HepG2 (cell line): Measurements from ENCODE around the gene PRSS33. TPM values are rescaled to one million over a fixed set of nuclear protein-coding genes. Genes with fewer than 3 reads are reported as not detected.

ENCODE experiments used
- ATF4 ChIP-seq, 2 experiments: fragments of 450-650 bp in 1 of 2; sonication (generic) in 1 of 2; formaldehyde crosslinking; IDR thresholded peaks; 2 replicates each; pipeline versions ENCODE4 v1.5.0 to v1.8.0; 2020 to 2022; ENCODE audit warnings: mild to moderate bottlenecking in 1 of 2, missing genetic modification reagents in 1 of 2
- KLF13 ChIP-seq: sonication (generic); formaldehyde crosslinking; IDR thresholded peaks from 2 replicates; pipeline ENCODE4 v1.4.0; 2020; ENCODE audit warnings: mild to moderate bottlenecking, missing genetic modification reagents
- MAZ ChIP-seq, 2 experiments: sonication (generic) in 1 of 2; formaldehyde crosslinking in 1 of 2; IDR thresholded peaks; 2 replicates each; pipeline versions ENCODE4 v1.5.0 to v1.6.1; 2012 to 2020; ENCODE audit warnings: low read depth in 2 of 2, mild to moderate bottlenecking in 2 of 2, borderline replicate concordance in 1 of 2, improper control_type of control experiment in 1 of 2, low read length in 1 of 2, missing genetic modification reagents in 1 of 2, moderate library complexity in 1 of 2
- NFRKB ChIP-seq: fragments of 450-650 bp; IDR thresholded peaks from 2 replicates; pipeline ENCODE4 v1.6.1; 2017
- REXO4 ChIP-seq: sonication (generic); formaldehyde crosslinking; IDR thresholded peaks from 2 replicates; pipeline ENCODE4 v1.8.0; 2022; ENCODE audit warnings: missing genetic modification reagents, mild to moderate bottlenecking, borderline replicate concordance
- RFXAP ChIP-seq: sonication (generic); formaldehyde crosslinking; IDR thresholded peaks from 2 replicates; pipeline ENCODE4 v1.4.0; 2020; ENCODE audit warnings: missing genetic modification reagents, borderline replicate concordance
- ZNF10 ChIP-seq: sonication (generic); formaldehyde crosslinking; IDR thresholded peaks from 2 replicates; pipeline ENCODE4 v1.4.0; 2020; ENCODE audit warnings: mild to moderate bottlenecking, low read depth, missing genetic modification reagents, borderline replicate concordance
- ZNF644 ChIP-seq: IDR thresholded peaks from 2 replicates; pipeline ENCODE4 v1.6.1; 2016; ENCODE audit warnings: low read depth
- ZNF775 ChIP-seq: sonication (generic); formaldehyde crosslinking; IDR thresholded peaks from 2 replicates; pipeline ENCODE4 v1.4.0; 2020; ENCODE audit warnings: missing genetic modification reagents, mild to moderate bottlenecking, moderate library complexity, borderline replicate concordance
- polyA plus RNA-seq, 8 experiments: library from polyadenylated mRNA; depleted of rRNA in 3 of 8; stranded (reverse) in 7 of 8; unstranded in 1 of 8; fragments of >200 nt; fragmentation: Illumina TruSeq in 4 of 8; extraction: Trizol in 4 of 8; gene quantifications; 2 replicates each; pipeline versions ENCODE4 v1.2.1 to v1.2.3, GENCODE V29; 2011 to 2016; ENCODE audit warnings: low read depth in 4 of 8, missing spikeins in 1 of 8, mixed read lengths in 1 of 8; ENCODE audit not compliant: insufficient read depth in 1 of 8
- total RNA-seq, 5 experiments: library from RNA; depleted of rRNA; stranded (reverse); fragments of >200 nt; fragmentation: Illumina TruSeq; extraction: Trizol; gene quantifications; 2 replicates each; pipeline ENCODE4 v1.2.3, GENCODE V29; 2016; ENCODE audit warnings: low read depth in 1 of 5
- TF ChIP-seq, protein P1 (sequence below): IDR thresholded peaks from 2 replicates; pipeline ENCODE4 v1.6.1; 2016; ENCODE audit warnings: low read depth
- TF ChIP-seq, protein P2 (sequence below): fragments of 450-650 bp; IDR thresholded peaks from 2 replicates; pipeline ENCODE4 v1.6.1; 2017
- TF ChIP-seq, protein P3 (sequence below): sonication (generic); formaldehyde crosslinking; conservative IDR thresholded peaks from 2 replicates; pipeline ENCODE4 v1.4.0; 2020; ENCODE audit warnings: mild to moderate bottlenecking, missing genetic modification reagents, moderate library complexity

PRSS33 gene
- total and polyA plus RNA-seq, 2 of the 13 experiments (the other 11 are each of a cell fraction or from before 2014, with no cell fraction given) = not detected

DNA sequence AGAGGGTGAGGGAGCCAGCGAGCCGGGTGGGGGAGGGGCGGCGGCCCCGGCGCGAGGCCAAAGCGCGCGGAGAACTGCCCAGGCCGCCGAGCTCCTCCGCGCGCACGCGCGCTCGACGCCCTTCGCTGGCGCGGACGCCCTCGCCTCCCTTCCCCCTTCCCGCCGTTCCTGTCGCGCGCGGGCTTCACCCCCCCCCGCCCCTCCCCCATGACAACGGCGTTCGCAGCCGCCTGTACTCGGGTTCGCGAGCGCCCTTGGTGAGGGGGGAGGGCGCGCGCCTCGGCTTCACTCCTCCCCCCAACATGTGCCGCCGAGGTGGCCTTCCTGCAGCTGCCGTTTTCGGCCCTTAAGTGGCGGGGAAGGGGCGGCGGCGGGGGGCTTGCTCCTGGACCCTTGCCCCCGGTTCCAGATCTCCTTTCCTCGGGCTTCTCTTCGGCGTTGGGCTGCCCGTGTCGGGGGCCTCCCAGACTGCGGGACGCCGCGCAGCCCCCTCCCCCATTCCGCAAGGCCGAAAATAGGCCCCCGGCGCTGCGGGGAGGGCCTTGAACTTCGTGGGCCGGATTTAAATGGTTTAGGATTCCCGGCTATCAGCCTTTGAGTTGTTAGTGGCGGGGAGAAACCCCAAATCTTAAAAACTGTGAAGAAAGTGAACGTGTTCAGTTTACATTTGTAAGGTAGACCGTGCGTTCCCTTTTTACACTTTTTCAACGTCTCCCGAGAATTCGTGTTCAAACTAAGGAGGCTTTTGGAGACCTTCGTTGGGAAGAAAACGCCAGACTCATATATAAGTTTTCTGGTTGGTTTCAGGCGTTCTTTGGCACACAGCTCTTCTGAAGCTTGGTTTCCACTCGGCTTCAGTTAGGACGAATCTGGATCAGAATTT is 34.3 kb downstream of the PRSS33 start (continued):
- TF ChIP-seq RFXAP (CRISPR knock-in tag) (no peak), ZNF775 (CRISPR knock-in tag) (no peak), NFRKB (no peak), ZNF644 (no peak), REXO4 (CRISPR knock-in tag) (0 out of 2 replicates have a peak, but pooled peaks have one; percentile 15), ZNF10 (CRISPR knock-in tag) (no peak), MAZ (IDR thresholded peaks at IDR 0.05; ENCODE audit: borderline replicate concordance, low read depth, low read length) (peak; percentile 28; the same call in 1 of the 2 replicates), MAZ (CRISPR knock-in tag; IDR thresholded peaks at IDR 0.05; ENCODE audit: low read depth) (peak; percentile 6; the same call in 1 of the 2 replicates), ATF4 (CRISPR knock-in tag; IDR thresholded peaks at IDR 0.05) (no peak), KLF13 (CRISPR knock-in tag) (no peak)
- TF ChIP-seq, protein P1, sequence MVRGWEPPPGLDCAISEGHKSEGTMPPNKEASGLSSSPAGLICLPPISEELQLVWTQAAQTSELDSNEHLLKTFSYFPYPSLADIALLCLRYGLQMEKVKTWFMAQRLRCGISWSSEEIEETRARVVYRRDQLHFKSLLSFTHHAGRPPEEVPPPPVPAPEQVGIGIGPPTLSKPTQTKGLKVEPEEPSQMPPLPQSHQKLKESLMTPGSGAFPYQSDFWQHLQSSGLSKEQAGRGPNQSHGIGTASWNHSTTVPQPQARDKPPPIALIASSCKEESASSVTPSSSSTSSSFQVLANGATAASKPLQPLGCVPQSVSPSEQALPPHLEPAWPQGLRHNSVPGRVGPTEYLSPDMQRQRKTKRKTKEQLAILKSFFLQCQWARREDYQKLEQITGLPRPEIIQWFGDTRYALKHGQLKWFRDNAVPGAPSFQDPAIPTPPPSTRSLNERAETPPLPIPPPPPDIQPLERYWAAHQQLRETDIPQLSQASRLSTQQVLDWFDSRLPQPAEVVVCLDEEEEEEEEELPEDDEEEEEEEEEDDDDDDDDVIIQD (CRISPR knock-in tag) = no peak
- TF ChIP-seq, protein P2, sequence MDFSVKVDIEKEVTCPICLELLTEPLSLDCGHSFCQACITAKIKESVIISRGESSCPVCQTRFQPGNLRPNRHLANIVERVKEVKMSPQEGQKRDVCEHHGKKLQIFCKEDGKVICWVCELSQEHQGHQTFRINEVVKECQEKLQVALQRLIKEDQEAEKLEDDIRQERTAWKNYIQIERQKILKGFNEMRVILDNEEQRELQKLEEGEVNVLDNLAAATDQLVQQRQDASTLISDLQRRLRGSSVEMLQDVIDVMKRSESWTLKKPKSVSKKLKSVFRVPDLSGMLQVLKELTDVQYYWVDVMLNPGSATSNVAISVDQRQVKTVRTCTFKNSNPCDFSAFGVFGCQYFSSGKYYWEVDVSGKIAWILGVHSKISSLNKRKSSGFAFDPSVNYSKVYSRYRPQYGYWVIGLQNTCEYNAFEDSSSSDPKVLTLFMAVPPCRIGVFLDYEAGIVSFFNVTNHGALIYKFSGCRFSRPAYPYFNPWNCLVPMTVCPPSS = no peak
- TF ChIP-seq, protein P3, sequence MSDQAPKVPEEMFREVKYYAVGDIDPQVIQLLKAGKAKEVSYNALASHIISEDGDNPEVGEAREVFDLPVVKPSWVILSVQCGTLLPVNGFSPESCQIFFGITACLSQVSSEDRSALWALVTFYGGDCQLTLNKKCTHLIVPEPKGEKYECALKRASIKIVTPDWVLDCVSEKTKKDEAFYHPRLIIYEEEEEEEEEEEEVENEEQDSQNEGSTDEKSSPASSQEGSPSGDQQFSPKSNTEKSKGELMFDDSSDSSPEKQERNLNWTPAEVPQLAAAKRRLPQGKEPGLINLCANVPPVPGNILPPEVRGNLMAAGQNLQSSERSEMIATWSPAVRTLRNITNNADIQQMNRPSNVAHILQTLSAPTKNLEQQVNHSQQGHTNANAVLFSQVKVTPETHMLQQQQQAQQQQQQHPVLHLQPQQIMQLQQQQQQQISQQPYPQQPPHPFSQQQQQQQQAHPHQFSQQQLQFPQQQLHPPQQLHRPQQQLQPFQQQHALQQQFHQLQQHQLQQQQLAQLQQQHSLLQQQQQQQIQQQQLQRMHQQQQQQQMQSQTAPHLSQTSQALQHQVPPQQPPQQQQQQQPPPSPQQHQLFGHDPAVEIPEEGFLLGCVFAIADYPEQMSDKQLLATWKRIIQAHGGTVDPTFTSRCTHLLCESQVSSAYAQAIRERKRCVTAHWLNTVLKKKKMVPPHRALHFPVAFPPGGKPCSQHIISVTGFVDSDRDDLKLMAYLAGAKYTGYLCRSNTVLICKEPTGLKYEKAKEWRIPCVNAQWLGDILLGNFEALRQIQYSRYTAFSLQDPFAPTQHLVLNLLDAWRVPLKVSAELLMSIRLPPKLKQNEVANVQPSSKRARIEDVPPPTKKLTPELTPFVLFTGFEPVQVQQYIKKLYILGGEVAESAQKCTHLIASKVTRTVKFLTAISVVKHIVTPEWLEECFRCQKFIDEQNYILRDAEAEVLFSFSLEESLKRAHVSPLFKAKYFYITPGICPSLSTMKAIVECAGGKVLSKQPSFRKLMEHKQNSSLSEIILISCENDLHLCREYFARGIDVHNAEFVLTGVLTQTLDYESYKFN (CRISPR knock-in tag) = peak; percentile 46; the same call in 1 of the 2 replicates
